ENCODE data around the gene SCLY.

SCLY gene

GRCh38 chr2:238060542-238061314 is at the start of gene SCLY:
Gene SCLY (plus strand): TSS chr2:238061001. CDS start chr2:238061055, 54 bp downstream.
- TF ChIP-seq YY1 (IDR thresholded peaks at IDR 0.05; ENCODE audit: low read depth) (peak; percentile 87), EGR1 (IDR thresholded peaks at IDR 0.05) (peak; percentile 40; the same call in 1 of the 2 replicates), TEAD4 (IDR thresholded peaks at IDR 0.05) (peak; percentile 25; the same call in 1 of the 2 replicates), FOXM1 (IDR thresholded peaks at IDR 0.05; ENCODE audit: borderline replicate concordance, low read depth) (no peak), CEBPB (IDR thresholded peaks at IDR 0.05) (no peak), TCF12 (IDR thresholded peaks at IDR 0.05; ENCODE audit: low read depth) (peak; percentile 69), NFIC (IDR thresholded peaks at IDR 0.05) (no peak), ZBTB7A (IDR thresholded peaks at IDR 0.05; ENCODE audit: low read depth) (no peak), USF1 (IDR thresholded peaks at IDR 0.05) (peak; percentile 95), CREB1 (IDR thresholded peaks at IDR 0.05; ENCODE audit: low read depth) (peak; percentile 68), TAF1 (IDR thresholded peaks at IDR 0.05; ENCODE audit: low read depth) (peak; percentile 82), EP300 (IDR thresholded peaks at IDR 0.05; ENCODE audit: borderline replicate concordance) (peak; percentile 10; the same call in 1 of the 2 replicates), RAD21 (IDR thresholded peaks at IDR 0.05; ENCODE audit: low read depth) (no peak)
- TF ChIP-seq, protein P1, sequence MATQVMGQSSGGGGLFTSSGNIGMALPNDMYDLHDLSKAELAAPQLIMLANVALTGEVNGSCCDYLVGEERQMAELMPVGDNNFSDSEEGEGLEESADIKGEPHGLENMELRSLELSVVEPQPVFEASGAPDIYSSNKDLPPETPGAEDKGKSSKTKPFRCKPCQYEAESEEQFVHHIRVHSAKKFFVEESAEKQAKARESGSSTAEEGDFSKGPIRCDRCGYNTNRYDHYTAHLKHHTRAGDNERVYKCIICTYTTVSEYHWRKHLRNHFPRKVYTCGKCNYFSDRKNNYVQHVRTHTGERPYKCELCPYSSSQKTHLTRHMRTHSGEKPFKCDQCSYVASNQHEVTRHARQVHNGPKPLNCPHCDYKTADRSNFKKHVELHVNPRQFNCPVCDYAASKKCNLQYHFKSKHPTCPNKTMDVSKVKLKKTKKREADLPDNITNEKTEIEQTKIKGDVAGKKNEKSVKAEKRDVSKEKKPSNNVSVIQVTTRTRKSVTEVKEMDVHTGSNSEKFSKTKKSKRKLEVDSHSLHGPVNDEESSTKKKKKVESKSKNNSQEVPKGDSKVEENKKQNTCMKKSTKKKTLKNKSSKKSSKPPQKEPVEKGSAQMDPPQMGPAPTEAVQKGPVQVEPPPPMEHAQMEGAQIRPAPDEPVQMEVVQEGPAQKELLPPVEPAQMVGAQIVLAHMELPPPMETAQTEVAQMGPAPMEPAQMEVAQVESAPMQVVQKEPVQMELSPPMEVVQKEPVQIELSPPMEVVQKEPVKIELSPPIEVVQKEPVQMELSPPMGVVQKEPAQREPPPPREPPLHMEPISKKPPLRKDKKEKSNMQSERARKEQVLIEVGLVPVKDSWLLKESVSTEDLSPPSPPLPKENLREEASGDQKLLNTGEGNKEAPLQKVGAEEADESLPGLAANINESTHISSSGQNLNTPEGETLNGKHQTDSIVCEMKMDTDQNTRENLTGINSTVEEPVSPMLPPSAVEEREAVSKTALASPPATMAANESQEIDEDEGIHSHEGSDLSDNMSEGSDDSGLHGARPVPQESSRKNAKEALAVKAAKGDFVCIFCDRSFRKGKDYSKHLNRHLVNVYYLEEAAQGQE (IDR thresholded peaks at IDR 0.05; ENCODE audit: low read depth): no peak
- TF ChIP-seq, protein P2, sequence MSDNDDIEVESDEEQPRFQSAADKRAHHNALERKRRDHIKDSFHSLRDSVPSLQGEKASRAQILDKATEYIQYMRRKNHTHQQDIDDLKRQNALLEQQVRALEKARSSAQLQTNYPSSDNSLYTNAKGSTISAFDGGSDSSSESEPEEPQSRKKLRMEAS (IDR thresholded peaks at IDR 0.05): peak; percentile 57; the same call in 1 of the 2 replicates

DNA sequence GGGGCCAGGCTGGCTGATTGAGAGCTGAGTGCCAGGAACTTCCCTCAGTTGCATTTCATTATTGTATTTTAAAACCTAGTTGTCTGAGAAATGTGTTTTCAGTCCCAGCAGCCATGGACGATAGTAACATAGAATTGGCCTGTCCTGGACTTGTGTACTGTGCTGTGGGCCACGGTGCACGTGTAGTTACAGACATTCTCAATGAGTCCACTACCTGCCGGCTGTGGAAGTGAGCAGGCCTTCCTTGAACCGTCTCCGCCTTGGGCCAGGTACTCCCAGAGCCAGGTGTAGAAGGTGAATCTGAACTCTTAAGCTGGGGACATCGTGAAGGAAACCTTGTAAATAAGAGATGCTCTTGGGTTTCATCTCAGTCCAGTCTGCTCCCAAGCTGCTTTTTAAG is 47.0 kb upstream of the SCLY start:
- TF ChIP-seq, protein P1 (IDR thresholded peaks at IDR 0.05; ENCODE audit: low read depth): no peak
- TF ChIP-seq TEAD4 (IDR thresholded peaks at IDR 0.05) (no peak), TCF12 (IDR thresholded peaks at IDR 0.05; ENCODE audit: low read depth) (no peak), RAD21 (IDR thresholded peaks at IDR 0.05; ENCODE audit: low read depth) (no peak), YY1 (IDR thresholded peaks at IDR 0.05; ENCODE audit: low read depth) (no peak), EGR1 (IDR thresholded peaks at IDR 0.05) (no peak), NFIC (IDR thresholded peaks at IDR 0.05) (no peak), FOXM1 (IDR thresholded peaks at IDR 0.05; ENCODE audit: borderline replicate concordance, low read depth) (no peak), CREB1 (IDR thresholded peaks at IDR 0.05; ENCODE audit: low read depth) (no peak), TAF1 (IDR thresholded peaks at IDR 0.05; ENCODE audit: low read depth) (no peak), ZBTB7A (IDR thresholded peaks at IDR 0.05; ENCODE audit: low read depth) (no peak), EP300 (IDR thresholded peaks at IDR 0.05; ENCODE audit: borderline replicate concordance) (no peak), CEBPB (IDR thresholded peaks at IDR 0.05) (no peak), USF1 (IDR thresholded peaks at IDR 0.05) (no peak)
- TF ChIP-seq, protein P2 (IDR thresholded peaks at IDR 0.05): no peak

DNA sequence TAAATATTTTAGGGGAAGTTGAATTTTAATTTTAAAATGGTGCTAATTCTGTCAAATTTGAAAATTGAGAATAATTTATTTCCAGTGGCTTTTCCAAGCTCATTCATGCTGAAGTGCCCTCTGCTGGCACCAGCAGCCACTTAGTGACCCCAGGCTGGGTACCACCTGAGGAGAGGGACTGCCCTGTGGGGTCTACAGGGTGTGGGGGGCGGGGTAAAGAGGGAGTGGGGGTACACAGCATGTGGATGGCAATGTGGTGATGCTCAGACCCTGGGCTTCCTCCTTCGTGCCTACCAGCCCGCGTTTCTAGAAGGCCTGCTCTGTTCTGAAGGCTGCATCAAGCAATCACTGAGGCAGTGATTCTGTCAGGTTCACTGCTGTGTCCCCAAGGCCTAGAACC is 45.1 kb upstream of the SCLY start:
- TF ChIP-seq TAF1 (IDR thresholded peaks at IDR 0.05; ENCODE audit: low read depth) (no peak), RAD21 (IDR thresholded peaks at IDR 0.05; ENCODE audit: low read depth) (peak; percentile 20; the same call in 1 of the 2 replicates)
- TF ChIP-seq, protein P2 (IDR thresholded peaks at IDR 0.05): no peak

- TF ChIP-seq CEBPB (IDR thresholded peaks at IDR 0.05) (no peak), FOXM1 (IDR thresholded peaks at IDR 0.05; ENCODE audit: borderline replicate concordance, low read depth) (no peak), EP300 (IDR thresholded peaks at IDR 0.05; ENCODE audit: borderline replicate concordance) (no peak), TAF1 (IDR thresholded peaks at IDR 0.05; ENCODE audit: low read depth) (no peak), YY1 (IDR thresholded peaks at IDR 0.05; ENCODE audit: low read depth) (no peak), CREB1 (IDR thresholded peaks at IDR 0.05; ENCODE audit: low read depth) (no peak), USF1 (IDR thresholded peaks at IDR 0.05) (no peak), TEAD4 (IDR thresholded peaks at IDR 0.05) (no peak), TCF12 (IDR thresholded peaks at IDR 0.05; ENCODE audit: low read depth) (no peak), ZBTB7A (IDR thresholded peaks at IDR 0.05; ENCODE audit: low read depth) (no peak)
- TF ChIP-seq, protein P2 (IDR thresholded peaks at IDR 0.05): no peak
- TF ChIP-seq, protein P1 (IDR thresholded peaks at IDR 0.05; ENCODE audit: low read depth): no peak
These were observed 44.3 kb upstream of the SCLY start for GRCh38 chr2:238016526-238016925.
